Suprapubic skin (tissue), 4 donors: ENCODE measurements around the gene F8. TPM values are rescaled to one million over a fixed set of nuclear protein-coding genes. Genes with fewer than 3 reads are reported as not detected.

Experiments used
- DNase-seq, 2 donors: peaks; one replicate each; pipeline ENCODE4 v3.0.0-alpha.2; 2019; ENCODE audit warnings: low spot score in 2 of 2
- H3K27ac ChIP-seq: fragments of 200-600 bp; sonication (generic); one replicate; pipeline ENCODE4 v1.5.1; 2019
- H3K27me3 ChIP-seq: fragments of 200-600 bp; sonication (generic); one replicate; pipeline ENCODE4 v1.5.1; 2019
- H3K36me3 ChIP-seq: fragments of 200-600 bp; sonication (generic); one replicate; pipeline ENCODE4 v1.5.1; 2019
- H3K4me1 ChIP-seq: fragments of 200-600 bp; sonication (generic); one replicate; pipeline ENCODE4 v1.5.1; 2019
- H3K4me3 ChIP-seq: fragments of 200-600 bp; sonication (generic); one replicate; pipeline ENCODE4 v1.5.1; 2019; ENCODE audit warnings: mild to moderate bottlenecking
- H3K9me3 ChIP-seq: fragments of 200-600 bp; sonication (generic); one replicate; pipeline ENCODE4 v1.5.1; 2019
- EP300 ChIP-seq: sonication (generic); formaldehyde crosslinking; IDR thresholded peaks from one replicate; pipeline ENCODE4 v1.6.1; 2017; ENCODE audit warnings: antibody characterized with exemption
- POLR2A ChIP-seq, 2 donors: fragments of 450-650 bp; IDR thresholded peaks; one replicate each; pipeline ENCODE4 v1.6.1; 2017; ENCODE audit warnings: antibody characterized with exemption in 2 of 2, mild to moderate bottlenecking in 2 of 2, moderate library complexity in 2 of 2
- POLR2AphosphoS5 ChIP-seq, 3 donors: sonication (generic); formaldehyde crosslinking; IDR thresholded peaks; one replicate each; pipeline ENCODE4 v1.6.1; 2017; ENCODE audit warnings: antibody characterized with exemption in 3 of 3
- WGBS: methylation state at CpG from one replicate; pipeline ENCODE4 v1.1.5; 2018; 5-methylcytosine and 5-hydroxymethylcytosine counted together
- total RNA-seq, 4 donors: library from RNA; depleted of rRNA; stranded (reverse); fragments of >200 nt; gene quantifications; one replicate each; pipeline ENCODE4 v1.1.0, GENCODE V29; 2016
- TF ChIP-seq, protein P1 (sequence below), 2 donors: fragments of 200-600 bp in 1 of 2; fragments of 450-650 bp in 1 of 2; sonication (generic) in 1 of 2; IDR thresholded peaks; one replicate each; pipeline ENCODE4 v1.5.1; 2016 to 2019; ENCODE audit warnings: antibody characterized with exemption in 2 of 2, mild to moderate bottlenecking in 1 of 2, moderate library complexity in 1 of 2

The F8 gene
- total RNA-seq, 4 donors from 2014 or later = 5.1 to 15.0 (median 6.7) TPM

DNA sequence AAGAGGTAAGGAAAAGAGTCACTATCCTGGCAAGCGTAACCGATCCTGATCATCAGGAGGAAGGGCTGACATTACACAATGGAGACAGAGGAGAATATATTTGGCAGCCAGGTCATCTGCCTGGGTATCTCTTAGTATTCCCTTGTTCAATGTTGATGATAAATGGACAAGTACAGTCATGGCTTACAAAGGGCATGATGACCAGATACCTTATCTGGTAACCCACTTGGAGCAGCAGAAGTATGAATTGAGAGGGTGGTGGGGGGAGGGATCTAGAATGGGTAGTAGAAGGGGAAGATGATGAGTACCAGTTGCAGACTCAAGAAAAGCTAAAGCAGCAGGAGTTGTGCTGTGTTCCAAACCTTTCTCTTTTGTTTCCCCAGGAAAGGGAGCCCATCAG is 17.3 kb downstream of the F8 start:
- no peak for DNase-seq
- Histone ChIP-seq H3K36me3 (no peaks in the 10 kb centered on the region), H3K4me1 (no peaks in the 10 kb centered on the region), H3K27me3 (no peaks in the 10 kb centered on the region), H3K9me3 (no peaks in the 10 kb centered on the region), H3K27ac (no peak overlapping the region), H3K4me3 (no peak overlapping the region)
- TF ChIP-seq, protein P1, sequence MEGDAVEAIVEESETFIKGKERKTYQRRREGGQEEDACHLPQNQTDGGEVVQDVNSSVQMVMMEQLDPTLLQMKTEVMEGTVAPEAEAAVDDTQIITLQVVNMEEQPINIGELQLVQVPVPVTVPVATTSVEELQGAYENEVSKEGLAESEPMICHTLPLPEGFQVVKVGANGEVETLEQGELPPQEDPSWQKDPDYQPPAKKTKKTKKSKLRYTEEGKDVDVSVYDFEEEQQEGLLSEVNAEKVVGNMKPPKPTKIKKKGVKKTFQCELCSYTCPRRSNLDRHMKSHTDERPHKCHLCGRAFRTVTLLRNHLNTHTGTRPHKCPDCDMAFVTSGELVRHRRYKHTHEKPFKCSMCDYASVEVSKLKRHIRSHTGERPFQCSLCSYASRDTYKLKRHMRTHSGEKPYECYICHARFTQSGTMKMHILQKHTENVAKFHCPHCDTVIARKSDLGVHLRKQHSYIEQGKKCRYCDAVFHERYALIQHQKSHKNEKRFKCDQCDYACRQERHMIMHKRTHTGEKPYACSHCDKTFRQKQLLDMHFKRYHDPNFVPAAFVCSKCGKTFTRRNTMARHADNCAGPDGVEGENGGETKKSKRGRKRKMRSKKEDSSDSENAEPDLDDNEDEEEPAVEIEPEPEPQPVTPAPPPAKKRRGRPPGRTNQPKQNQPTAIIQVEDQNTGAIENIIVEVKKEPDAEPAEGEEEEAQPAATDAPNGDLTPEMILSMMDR (IDR thresholded peaks at IDR 0.05) = no peak
- TF ChIP-seq POLR2A (IDR thresholded peaks at IDR 0.05) (no peak), EP300 (no peak), POLR2AphosphoS5 (IDR thresholded peaks at IDR 0.05) (no peak)
- 94% methylated on average over 2 of the region's 2 CpGs for WGBS

DNA sequence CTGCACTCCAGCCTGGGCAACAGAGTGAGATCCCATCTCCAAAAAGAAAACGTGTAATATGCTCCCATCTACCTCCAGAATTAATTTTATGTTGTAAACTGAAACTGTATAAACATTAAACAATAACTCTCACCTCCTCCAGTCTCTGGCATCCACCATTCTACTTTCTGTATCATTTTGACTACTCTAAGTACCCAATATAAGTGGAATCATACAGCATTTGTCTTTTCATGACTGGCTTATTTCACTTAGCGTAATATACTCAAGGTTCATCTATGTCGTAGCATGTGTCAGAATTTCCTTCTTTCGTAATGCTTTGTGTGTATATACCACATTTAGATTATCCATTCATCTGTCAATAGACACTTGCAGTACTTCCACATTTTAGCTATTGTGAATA is 20.6 kb downstream of the F8 start:
- Histone ChIP-seq H3K27ac (no peak overlapping the region), H3K4me3 (no peak overlapping the region), H3K9me3 (no peaks in the 10 kb centered on the region), H3K27me3 (no peaks in the 10 kb centered on the region), H3K36me3 (no peaks in the 10 kb centered on the region), H3K4me1 (no peaks in the 10 kb centered on the region)
- 90% methylated on average over 4 of the region's 4 CpGs for WGBS
- no peak for DNase-seq
- TF ChIP-seq POLR2AphosphoS5 (IDR thresholded peaks at IDR 0.05) (no peak), EP300 (no peak), POLR2A (IDR thresholded peaks at IDR 0.05) (no peak)
- TF ChIP-seq, protein P1 (IDR thresholded peaks at IDR 0.05) = no peak

GRCh38 chrX:155000841-155001240 is 21.7 kb downstream of the F8 start:
- TF ChIP-seq POLR2A (IDR thresholded peaks at IDR 0.05) (no peak), EP300 (no peak), POLR2AphosphoS5 (IDR thresholded peaks at IDR 0.05) (no peak)
- TF ChIP-seq, protein P1 (IDR thresholded peaks at IDR 0.05) = no peak
- Histone ChIP-seq H3K4me3 (no peak overlapping the region), H3K36me3 (no peaks in the 10 kb centered on the region), H3K4me1 (no peaks in the 10 kb centered on the region), H3K9me3 (no peaks in the 10 kb centered on the region), H3K27ac (no peak overlapping the region), H3K27me3 (no peaks in the 10 kb centered on the region)
- 66% methylated on average over 1 of the region's 1 CpG for WGBS
- no peak for DNase-seq

DNA sequence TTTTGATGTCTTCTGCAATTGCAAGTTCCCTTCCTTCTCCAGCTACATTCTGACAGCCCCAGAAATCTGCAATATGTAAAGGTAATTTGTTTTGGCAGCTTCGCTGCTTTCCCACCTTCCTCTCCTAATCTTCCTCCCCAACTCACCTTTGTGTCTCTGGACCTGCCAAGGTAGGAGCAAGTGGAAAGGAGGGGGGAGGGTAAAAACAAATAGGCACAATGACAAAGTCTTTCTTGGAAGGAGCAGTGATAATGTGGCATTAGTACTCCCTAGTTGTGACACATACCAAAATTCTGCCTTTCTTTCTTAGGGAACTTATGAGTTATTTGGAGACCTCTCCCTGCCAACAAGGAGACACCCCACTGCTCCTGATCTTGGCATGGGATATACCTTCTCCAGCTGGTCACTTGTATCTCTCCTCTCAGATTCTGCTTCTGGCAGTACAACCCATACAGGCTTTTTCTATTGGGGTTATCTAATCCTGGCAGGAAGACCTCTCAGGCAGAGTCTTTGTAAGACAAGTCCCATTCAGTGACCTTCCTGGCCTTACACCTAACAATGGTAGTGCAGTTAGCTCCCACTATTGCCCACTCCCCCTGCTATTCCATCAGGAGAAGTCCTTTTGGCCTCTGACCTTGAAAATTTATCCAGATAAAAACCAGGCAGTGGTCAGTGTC is 24.2 kb downstream of the F8 start:
- WGBS = 66% methylated on average over 1 of the region's 1 CpG
- TF ChIP-seq, protein P1 (IDR thresholded peaks at IDR 0.05) = no peak
- TF ChIP-seq POLR2AphosphoS5 (IDR thresholded peaks at IDR 0.05) (no peak), EP300 (no peak), POLR2A (IDR thresholded peaks at IDR 0.05) (no peak)
- H3K36me3 ChIP-seq = no peaks in the 10 kb centered on the region
- H3K9me3 ChIP-seq = no peaks in the 10 kb centered on the region
- H3K4me3 ChIP-seq = no peak overlapping the region
- no peak overlapping the region for H3K27ac ChIP-seq
- no peaks in the 10 kb centered on the region for H3K4me1 ChIP-seq
- no peak for DNase-seq
- H3K27me3 ChIP-seq = no peaks in the 10 kb centered on the region

- 87% methylated on average over 1 of the region's 1 CpG for WGBS
These were observed 31.0 kb downstream of the F8 start for GRCh38 chrX:154991476-154991875.

More at GRCh38 chrX:154991476-154991875, 31.0 kb downstream of the F8 start:
- Histone ChIP-seq H3K9me3 (no peaks in the 10 kb centered on the region), H3K36me3 (no peaks in the 10 kb centered on the region), H3K4me3 (no peak overlapping the region), H3K27me3 (no peaks in the 10 kb centered on the region), H3K4me1 (no peaks in the 10 kb centered on the region), H3K27ac (no peak overlapping the region)
- DNase-seq = no peak
- TF ChIP-seq POLR2A (IDR thresholded peaks at IDR 0.05) = no peak
- no peak for TF ChIP-seq EP300
- TF ChIP-seq POLR2AphosphoS5 (IDR thresholded peaks at IDR 0.05) = no peak
- TF ChIP-seq, protein P1 (IDR thresholded peaks at IDR 0.05) = no peak
